Kidney (tissue), 14 donors: Measurements from ENCODE around the gene TMEM126A. TPM values are rescaled to one million over a fixed set of nuclear protein-coding genes. Genes with fewer than 3 reads are reported as not detected.
A peak's percentile ranks its signal among the peaks of the same experiment; 100 is the strongest.

Experiments
- DNase-seq, 5 donors: peaks; one replicate each; pipeline ENCODE4 v3.0.0-alpha.2; 2013 to 2020
- FAIRE-seq: peaks from 2 replicates; lab custom pipeline; 2012; peaks lifted over from hg19 to GRCh38; lab: Jason Lieb, UNC
- H3K27ac ChIP-seq, 2 donors: one replicate each; pipeline ENCODE4 v1.7.0; 2013; ENCODE audit warnings: low read depth in 2 of 2, low read length in 2 of 2, inconsistent platforms in 1 of 2
- H3K27me3 ChIP-seq: one replicate; pipeline ENCODE4 v1.7.1; 2013; ENCODE audit warnings: low read length, inconsistent platforms; ENCODE audit not compliant: control insufficient read depth, insufficient read depth
- H3K36me3 ChIP-seq, 3 donors: one replicate each; pipeline versions ENCODE4 v1.7.0 to v1.7.1; 2013; ENCODE audit warnings: low read length in 3 of 3, control low read depth in 1 of 3, inconsistent platforms in 1 of 3; ENCODE audit not compliant: insufficient read depth in 3 of 3, control insufficient read depth in 2 of 3
- H3K4me1 ChIP-seq, 3 donors: one replicate each; pipeline versions ENCODE4 v1.7.0 to v1.7.1; 2013; ENCODE audit warnings: low read length in 3 of 3, inconsistent platforms in 1 of 3, low read depth in 1 of 3; ENCODE audit not compliant: control insufficient read depth in 2 of 3, insufficient read depth in 2 of 3
- H3K4me3 ChIP-seq, 3 donors: one replicate each; pipeline versions ENCODE4 v1.7.0 to v1.8.1; 2013; ENCODE audit warnings: low read length in 3 of 3, control low read depth in 1 of 3, inconsistent platforms in 1 of 3
- H3K9ac ChIP-seq, 3 donors: one replicate each; pipeline versions ENCODE4 v1.7.0 to v1.7.1; 2013; ENCODE audit warnings: low read length in 3 of 3, control low read depth in 1 of 3, inconsistent platforms in 1 of 3
- H3K9me3 ChIP-seq, 3 donors: one replicate each; pipeline versions ENCODE4 v1.7.0 to v1.7.1; 2013; ENCODE audit warnings: low read length in 3 of 3, control low read depth in 1 of 3, inconsistent platforms in 1 of 3; ENCODE audit not compliant: control insufficient read depth in 2 of 3, insufficient read depth in 1 of 3
- intact Hi-C: fragments of 100-400 bp; cut with DNase I; formaldehyde crosslinking; loops from one replicate; pipeline ENCODE4 v1.11.1; 2022
- polyA plus RNA-seq: library from polyadenylated mRNA; stranded (reverse); fragments of 350-450 nt; fragmentation: Illumina TruSeq; extraction: RNeasy Lipid Tissue Mini Kit (QIAGEN cat#74804); gene quantifications from one replicate; pipeline ENCODE4 v1.2.3, GENCODE V29; 2014; ENCODE audit warnings: low read depth, low replicate concordance; ENCODE audit not compliant: insufficient read depth
- total RNA-seq: library from RNA; stranded (reverse); fragmentation: NEBNext Ultra II Directional; extraction: Animal tissue kit (Norgen Biotek cat#: 25700); gene quantifications from one replicate; pipeline ENCODE4 v1.2.1, GENCODE V29; 2021
- TF ChIP-seq, protein P1 (sequence below): IDR thresholded peaks from 3 replicates; pipeline ENCODE4 v1.5.1; 2012; ENCODE audit warnings: mild to moderate bottlenecking, moderate library complexity, borderline replicate concordance; ENCODE audit not compliant: insufficient read depth; ENCODE audit errors: extremely low read depth
- donor health status: control.
- donor health status: control.
- donor health status: control.
- donor health status: control.
- donor health status: control.
- donor health status: DM: yes; HTN: yes; CAD: no.
- donor health status: Normal renal cell carcinoma (clear cell type).

TMEM126A gene
- total and polyA plus RNA-seq, 2 donors from 2014 or later, result 20.3 to 63.8 TPM

DNA sequence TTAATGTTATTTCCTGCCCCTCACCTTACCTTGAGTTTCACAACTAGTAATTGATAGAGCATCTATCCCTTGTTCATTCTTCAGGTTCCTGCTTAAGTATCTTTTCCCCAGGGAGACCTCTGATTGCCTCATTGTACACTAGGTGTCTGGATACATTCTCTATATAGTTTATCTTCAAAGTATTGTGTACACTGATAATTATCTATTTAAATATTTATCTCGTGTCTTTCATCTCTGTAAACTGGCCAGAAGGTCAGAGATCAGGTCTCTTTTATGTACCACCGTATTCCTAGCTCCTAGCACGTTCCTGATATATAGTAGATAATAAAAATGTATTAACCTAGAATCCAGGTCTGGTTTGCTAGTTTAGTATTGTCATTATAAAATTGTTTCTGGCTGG is 13.0 kb upstream of the TMEM126A start:
- no peak overlapping the region for H3K27ac ChIP-seq
- no peak overlapping the region for H3K9ac ChIP-seq
- peaks cover 5 to 8% (median 8%) of the 10 kb centered on the region in 3 donors for H3K36me3 ChIP-seq
- H3K27me3 ChIP-seq, result no peaks in the 10 kb centered on the region
- no peaks in the 10 kb centered on the region for H3K4me1 ChIP-seq
- FAIRE-seq, result no peak
- TF ChIP-seq, protein P1, sequence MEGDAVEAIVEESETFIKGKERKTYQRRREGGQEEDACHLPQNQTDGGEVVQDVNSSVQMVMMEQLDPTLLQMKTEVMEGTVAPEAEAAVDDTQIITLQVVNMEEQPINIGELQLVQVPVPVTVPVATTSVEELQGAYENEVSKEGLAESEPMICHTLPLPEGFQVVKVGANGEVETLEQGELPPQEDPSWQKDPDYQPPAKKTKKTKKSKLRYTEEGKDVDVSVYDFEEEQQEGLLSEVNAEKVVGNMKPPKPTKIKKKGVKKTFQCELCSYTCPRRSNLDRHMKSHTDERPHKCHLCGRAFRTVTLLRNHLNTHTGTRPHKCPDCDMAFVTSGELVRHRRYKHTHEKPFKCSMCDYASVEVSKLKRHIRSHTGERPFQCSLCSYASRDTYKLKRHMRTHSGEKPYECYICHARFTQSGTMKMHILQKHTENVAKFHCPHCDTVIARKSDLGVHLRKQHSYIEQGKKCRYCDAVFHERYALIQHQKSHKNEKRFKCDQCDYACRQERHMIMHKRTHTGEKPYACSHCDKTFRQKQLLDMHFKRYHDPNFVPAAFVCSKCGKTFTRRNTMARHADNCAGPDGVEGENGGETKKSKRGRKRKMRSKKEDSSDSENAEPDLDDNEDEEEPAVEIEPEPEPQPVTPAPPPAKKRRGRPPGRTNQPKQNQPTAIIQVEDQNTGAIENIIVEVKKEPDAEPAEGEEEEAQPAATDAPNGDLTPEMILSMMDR, result no peak
- intact Hi-C loops, result no loop called here
- DNase-seq, result no peak
- H3K4me3 ChIP-seq, result no peak overlapping the region
- H3K9me3 ChIP-seq, result no peaks in the 10 kb centered on the region

- H3K9ac ChIP-seq, result no peak overlapping the region
- peak in 2 of 5 donors; percentile 20 to 49 for DNase-seq
These were observed 4.6 kb upstream of the TMEM126A start for GRCh38 chr11:85643191-85643614.

GRCh38 chr11:85647078-85647477 is 689 bp upstream of the TMEM126A start:
- DNase-seq, result no peak
- H3K9ac ChIP-seq, result peak overlapping the region in 2 of 3 donors; percentile 85 to 93
- peaks cover 0 to 9% (median 3%) of the 10 kb centered on the region in 3 donors for H3K4me1 ChIP-seq
- no peaks in the 10 kb centered on the region for H3K27me3 ChIP-seq
- H3K4me3 ChIP-seq, result peak overlapping the region; percentile 97
- intact Hi-C loops, result no loop called here
- TF ChIP-seq, protein P1, result no peak
- H3K36me3 ChIP-seq, result peaks cover 0 to 3% (median 0%) of the 10 kb centered on the region in 3 donors
- no peak for FAIRE-seq
- H3K27ac ChIP-seq, result peak overlapping the region; percentile 2 to 80
- no peaks in the 10 kb centered on the region for H3K9me3 ChIP-seq

More at GRCh38 chr11:85643191-85643614, 4.6 kb upstream of the TMEM126A start:
- H3K9me3 ChIP-seq, result no peaks in the 10 kb centered on the region
- FAIRE-seq, result no peak
- peaks cover 0 to 4% (median 0%) of the 10 kb centered on the region in 3 donors for H3K4me1 ChIP-seq
- TF ChIP-seq, protein P1, result no peak
- intact Hi-C loops, result no loop called here
- no peaks in the 10 kb centered on the region for H3K36me3 ChIP-seq
- no peak overlapping the region for H3K4me3 ChIP-seq
- H3K27ac ChIP-seq, result no peak overlapping the region
- H3K27me3 ChIP-seq, result no peaks in the 10 kb centered on the region

DNA sequence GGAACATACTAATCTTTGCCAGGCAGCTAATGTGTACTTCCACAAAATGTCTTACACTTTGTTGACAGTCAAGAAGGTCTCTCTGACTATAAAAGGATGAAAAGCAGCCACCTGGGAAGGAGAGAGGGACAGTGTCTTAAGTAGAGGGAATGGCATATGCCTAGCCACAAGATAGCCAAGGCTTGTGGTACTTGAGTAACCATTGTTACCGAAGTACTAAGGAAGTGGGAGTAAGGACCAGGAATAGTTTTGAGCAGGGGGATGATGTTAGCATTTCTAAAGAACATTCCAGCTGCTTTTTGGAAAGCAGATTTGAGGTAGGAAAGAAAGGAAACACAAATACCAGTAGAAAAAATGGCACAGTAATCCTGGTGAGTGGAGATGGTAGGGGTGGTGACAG is 3.4 kb downstream of the TMEM126A start:
- Histone ChIP-seq H3K4me1 (peaks cover 0 to 13% (median 3%) of the 10 kb centered on the region in 3 donors), H3K27ac (no peak overlapping the region), H3K4me3 (no peak overlapping the region), H3K36me3 (peaks cover 3 to 6% (median 5%) of the 10 kb centered on the region in 3 donors), H3K27me3 (no peaks in the 10 kb centered on the region), H3K9me3 (no peaks in the 10 kb centered on the region), H3K9ac (no peak overlapping the region)
- TF ChIP-seq, protein P1, result no peak
- FAIRE-seq, result no peak
- intact Hi-C loops, result no loop called here
- no peak for DNase-seq
